Glutamatergic neuron (in vitro differentiated cells): ENCODE data around the gene KRT73. TPM values are rescaled to one million over a fixed set of nuclear protein-coding genes. Genes with fewer than 3 reads are reported as not detected.

ENCODE experiments used
- DNase-seq: peaks from one replicate; pipeline ENCODE4 v3.0.0; 2022
- H3K27ac Mint-ChIP-seq: one replicate; pipeline ENCODE4 v1.8.0; 2020; ENCODE audit warnings: mild to moderate bottlenecking, mixed read lengths, inconsistent platforms; ENCODE audit not compliant: unreplicated experiment
- H3K27me3 Mint-ChIP-seq: one replicate; pipeline ENCODE4 v1.8.0; 2020; ENCODE audit warnings: mild to moderate bottlenecking, moderate library complexity, mixed read lengths, inconsistent platforms; ENCODE audit not compliant: unreplicated experiment
- H3K36me3 Mint-ChIP-seq: one replicate; pipeline ENCODE4 v1.8.0; 2020; ENCODE audit warnings: mild to moderate bottlenecking, mixed read lengths, inconsistent platforms; ENCODE audit not compliant: unreplicated experiment
- H3K4me1 Mint-ChIP-seq: one replicate; pipeline ENCODE4 v1.8.0; 2020; ENCODE audit warnings: mild to moderate bottlenecking, low read depth, mixed read lengths, inconsistent platforms; ENCODE audit not compliant: unreplicated experiment
- H3K4me3 Mint-ChIP-seq: one replicate; pipeline ENCODE4 v1.8.0; 2020; ENCODE audit warnings: mild to moderate bottlenecking, mixed read lengths, inconsistent platforms; ENCODE audit not compliant: unreplicated experiment
- H3K9me3 Mint-ChIP-seq: one replicate; pipeline ENCODE4 v1.8.0; 2020; ENCODE audit warnings: mild to moderate bottlenecking, moderate library complexity, mixed read lengths, inconsistent platforms; ENCODE audit not compliant: unreplicated experiment
- CTCF ChIP-seq: fragments of 200-600 bp; sonication (generic); IDR thresholded peaks from one replicate; pipeline ENCODE4 v1.5.0; 2021; ENCODE audit not compliant: partially characterized antibody, unreplicated experiment
- total RNA-seq: library from RNA; stranded (reverse); fragmentation: NEBNext Ultra II Directional; extraction: Animal tissue kit (Norgen Biotek cat#: 25700); gene quantifications from one replicate; pipeline ENCODE4 v1.2.1, GENCODE V29; 2021; ENCODE audit not compliant: unreplicated experiment

The KRT73 gene
- total RNA-seq, 1 donor from 2014 or later, result not detected

- Mint-ChIP-seq H3K27ac (no peak overlapping the region), H3K4me3 (no peak overlapping the region), H3K36me3 (no peaks in the 10 kb centered on the region), H3K27me3 (peaks cover 7% of the 10 kb centered on the region), H3K9me3 (no peaks in the 10 kb centered on the region), H3K4me1 (no peaks in the 10 kb centered on the region)
- DNase-seq, result no peak
- TF ChIP-seq CTCF, result no peak
These were observed 45.1 kb downstream of the KRT73 start for GRCh38 chr12:52573306-52573705.

GRCh38 chr12:52570511-52570910 lies 47.8 kb downstream of the KRT73 start:
- H3K27me3 Mint-ChIP-seq, result peaks cover 6% of the 10 kb centered on the region
- no peak for DNase-seq
- peaks cover 3% of the 10 kb centered on the region for H3K9me3 Mint-ChIP-seq
- H3K27ac Mint-ChIP-seq, result no peak overlapping the region
- H3K36me3 Mint-ChIP-seq, result no peaks in the 10 kb centered on the region
- H3K4me3 Mint-ChIP-seq, result no peak overlapping the region
- no peak for TF ChIP-seq CTCF
- H3K4me1 Mint-ChIP-seq, result peaks cover 4% of the 10 kb centered on the region

- Mint-ChIP-seq H3K36me3 (no peaks in the 10 kb centered on the region), H3K27me3 (peaks cover 7% of the 10 kb centered on the region), H3K4me1 (peaks cover 4% of the 10 kb centered on the region), H3K4me3 (no peak overlapping the region), H3K9me3 (peaks cover 4% of the 10 kb centered on the region), H3K27ac (no peak overlapping the region)
- TF ChIP-seq CTCF, result no peak
- DNase-seq, result no peak
These were observed 50.2 kb downstream of the KRT73 start for GRCh38 chr12:52568111-52568510.

GRCh38 chr12:52566847-52567291 lies 51.5 kb downstream of the KRT73 start:
- TF ChIP-seq CTCF, result no peak
- peak; percentile 39 for DNase-seq
- Mint-ChIP-seq H3K4me3 (no peak overlapping the region), H3K36me3 (no peaks in the 10 kb centered on the region), H3K9me3 (peaks cover 4% of the 10 kb centered on the region), H3K27me3 (peaks cover 6% of the 10 kb centered on the region), H3K27ac (no peak overlapping the region), H3K4me1 (peaks cover 4% of the 10 kb centered on the region)

- no peak overlapping the region for H3K27ac Mint-ChIP-seq
- H3K27me3 Mint-ChIP-seq, result peaks cover 10% of the 10 kb centered on the region
- no peaks in the 10 kb centered on the region for H3K36me3 Mint-ChIP-seq
- no peak overlapping the region for H3K4me3 Mint-ChIP-seq
- peaks cover 4% of the 10 kb centered on the region for H3K9me3 Mint-ChIP-seq
- no peak for TF ChIP-seq CTCF
- peaks cover 4% of the 10 kb centered on the region for H3K4me1 Mint-ChIP-seq
- no peak for DNase-seq
These were observed 53.8 kb downstream of the KRT73 start for GRCh38 chr12:52564582-52564981.
